Measurements from ENCODE around the gene SACM1L.

DNA sequence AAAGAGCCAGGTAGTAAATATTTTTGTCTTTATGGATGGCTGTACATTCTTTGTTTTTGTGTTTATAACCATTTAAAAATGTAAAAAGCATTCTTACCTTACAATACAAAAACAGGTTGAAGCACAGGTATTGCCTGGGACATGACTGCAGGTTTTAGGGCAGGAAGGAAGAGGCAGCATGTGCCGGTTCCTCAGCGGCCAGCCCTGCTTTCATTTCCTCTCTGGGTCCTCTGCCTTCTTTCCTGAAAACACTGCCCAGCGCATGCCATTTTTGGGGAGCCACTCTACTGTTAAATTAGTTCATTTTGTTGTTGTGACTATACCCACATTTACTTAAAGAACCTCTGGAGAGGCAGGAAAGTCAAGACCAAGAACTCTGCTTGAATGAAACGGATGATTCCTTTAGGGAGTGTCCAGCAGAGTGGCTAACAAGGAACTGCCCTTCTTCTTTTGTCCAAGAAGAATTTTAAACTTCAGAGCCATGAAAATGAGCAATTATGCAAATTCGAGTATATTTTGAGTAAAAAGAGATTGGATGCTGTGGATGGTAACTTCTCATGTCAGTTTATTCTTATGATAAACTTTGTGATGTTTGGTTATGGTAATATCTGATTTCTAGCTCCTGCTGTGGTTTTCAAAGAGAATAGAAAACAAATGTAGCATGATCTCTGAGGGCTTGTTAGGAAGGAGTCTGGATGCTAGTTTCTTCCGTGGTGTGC is 52.7 kb downstream of the SACM1L start:
- TF ChIP-seq CTCF (conservative IDR thresholded peaks at IDR 0.05; ENCODE audit: low read depth, low read length) (no peak), FOS (IDR thresholded peaks at IDR 0.05; ENCODE audit: low read depth, low read length) (no peak), RFX5 (IDR thresholded peaks at IDR 0.05; ENCODE audit: low read depth, low read length) (no peak), POLR2A (IDR thresholded peaks at IDR 0.05; ENCODE audit: low read depth, low read length) (no peak), BHLHE40 (IDR thresholded peaks at IDR 0.05; ENCODE audit: low read depth, low read length) (no peak), USF2 (IDR thresholded peaks at IDR 0.05; ENCODE audit: low read depth, low read length) (no peak), SMC3 (IDR thresholded peaks at IDR 0.05; ENCODE audit: low read depth, low read length) (no peak), NFE2L2 (IDR thresholded peaks at IDR 0.05; ENCODE audit: low read depth, low read length) (no peak), MAZ (IDR thresholded peaks at IDR 0.05; ENCODE audit: borderline replicate concordance, low read depth, low read length) (no peak), RAD21 (IDR thresholded peaks at IDR 0.05; ENCODE audit: low read length) (no peak)

Measured in IMR-90 (cell line).